K562 (cell line): ENCODE measurements around the gene BBX. TPM values are rescaled to one million over a fixed set of nuclear protein-coding genes. Genes with fewer than 3 reads are reported as not detected.

Source experiments
- ATAC-seq: fragments of 200-7000 bp; cut with Tn5 transposase; 3 replicates; pipeline ENCODE4 v1.9.1; 2020; ENCODE audit warnings: moderate library complexity
- BruUV-seq: library from RNA; stranded (reverse); fragments of 400-500 nt; replicated peaks from 2 replicates; lab custom pipeline; 2021; lab: Mats Ljungman, UMichigan
- CTCF ChIA-PET: fragments of 300-600 bp; formaldehyde crosslinking; extraction: SDS; loops from one replicate; lab custom pipeline; 2021; ENCODE audit warnings: low intra/inter-chr PET ratio; lab: Yijun Ruan, JAX
- POLR2A ChIA-PET: fragments of 300-600, 350-650 bp; sonication (Branson Sonifier 250); formaldehyde crosslinking; extraction: SDS; loops from one replicate; lab custom pipeline; 2021; ENCODE audit warnings: antibody characterized with exemption, inconsistent platforms; lab: Yijun Ruan, JAX
- DNase-seq, 4 experiments: peaks; one replicate each; pipeline versions ENCODE4 v3.0.0 to v3.0.0-alpha.2; 2011 to 2018; ENCODE audit warnings: low spot score in 3 of 4, mixed read lengths in 3 of 4; ENCODE audit errors: extremely low read depth in 1 of 4
- FAIRE-seq: peaks from 2 replicates; lab custom pipeline; 2011; peaks lifted over from hg19 to GRCh38; lab: Jason Lieb, UNC
- H2AFZ ChIP-seq: 2 replicates; pipeline ENCODE4 v1.6.0; 2011; ENCODE audit warnings: low read depth, low read length, control low read depth, inconsistent platforms
- H3K27ac ChIP-seq: fragments of 200-600 bp; 3 replicates; pipeline ENCODE4 v1.8.0; 2011; ENCODE audit warnings: low read depth, mild to moderate bottlenecking, control low read depth, inconsistent platforms, low read length, moderate library complexity, mixed read lengths; ENCODE audit errors: extremely low read depth
- H3K27me3 ChIP-seq, 2 experiments: fragments of 300-600 bp in 1 of 2; 2 replicates in 1 of 2; 3 replicates in 1 of 2; pipeline versions ENCODE4 v1.6.0 to v1.8.0; 2011; ENCODE audit warnings: inconsistent platforms in 2 of 2, low read length in 2 of 2, mild to moderate bottlenecking in 1 of 2, mixed read lengths in 1 of 2, moderate library complexity in 1 of 2; ENCODE audit not compliant: control insufficient read depth in 2 of 2, insufficient read depth in 2 of 2
- H3K36me3 ChIP-seq: fragments of 300-600 bp; 3 replicates; pipeline ENCODE4 v1.8.0; 2011; ENCODE audit warnings: mild to moderate bottlenecking, low read length, inconsistent platforms; ENCODE audit not compliant: control insufficient read depth, insufficient read depth
- H3K4me1 ChIP-seq, 2 experiments: fragments of 200-600 bp in 1 of 2; replicated peaks in 1 of 2; 2 replicates in 1 of 2; 3 replicates in 1 of 2; pipeline versions ENCODE4 v1.5.1 to v1.8.0; 2011; ENCODE audit warnings: inconsistent platforms in 2 of 2, low read length in 2 of 2, mild to moderate bottlenecking in 1 of 2, mixed read lengths in 1 of 2, moderate library complexity in 1 of 2; ENCODE audit not compliant: control insufficient read depth in 2 of 2, insufficient read depth in 2 of 2
- H3K4me2 ChIP-seq: 2 replicates; pipeline ENCODE4 v1.6.1; 2011; ENCODE audit warnings: low read length, control low read depth, inconsistent platforms, mixed read lengths; ENCODE audit not compliant: insufficient read depth
- H3K4me3 ChIP-seq: fragments of 200-600 bp; sonication (generic), shearing (Covaris generic); 2 replicates; pipeline ENCODE4 v1.5.1; 2016; ENCODE audit warnings: control low read depth, inconsistent platforms
- H3K79me2 ChIP-seq: fragments of 200-600 bp; 3 replicates; pipeline ENCODE4 v1.8.0; 2011; ENCODE audit warnings: low read length, inconsistent platforms; ENCODE audit not compliant: control insufficient read depth, insufficient read depth
- H3K9ac ChIP-seq, 2 experiments: 2 replicates each; pipeline versions ENCODE4 v1.6.0 to v1.6.1; 2011; ENCODE audit warnings: low read depth in 2 of 2, low read length in 2 of 2, control low read depth in 1 of 2, inconsistent platforms in 1 of 2, mild to moderate bottlenecking in 1 of 2, mixed read lengths in 1 of 2; ENCODE audit not compliant: insufficient read depth in 1 of 2
- H3K9me1 ChIP-seq: one replicate; pipeline ENCODE4 v1.6.0; 2011; ENCODE audit warnings: inconsistent platforms, mild to moderate bottlenecking, low read length, moderate library complexity; ENCODE audit not compliant: control insufficient read depth, insufficient read depth
- H3K9me3 ChIP-seq: replicated peaks from 2 replicates; pipeline ENCODE4 v1.5.1; 2011; ENCODE audit warnings: low read depth, low read length, inconsistent platforms; ENCODE audit not compliant: control insufficient read depth, insufficient read depth
- H4K20me1 ChIP-seq: replicated peaks from 2 replicates; pipeline ENCODE4 v1.6.1; 2011; ENCODE audit warnings: low read length, inconsistent platforms, mixed read lengths; ENCODE audit not compliant: control insufficient read depth, insufficient read depth
- GATAD2A ChIP-seq: fragments of 450-650 bp; IDR thresholded peaks from 2 replicates; pipeline ENCODE4 v1.6.1; 2017
- SP2 ChIP-seq: IDR thresholded peaks from 2 replicates; pipeline ENCODE4 v1.6.1; 2011; ENCODE audit warnings: mild to moderate bottlenecking, low read depth, low read length, moderate library complexity; ENCODE audit not compliant: poor library complexity, severe bottlenecking; ENCODE audit errors: extremely low read depth
- SRF ChIP-seq, 2 experiments: fragments of 250-450, 450-650 bp in 1 of 2; sonication (Bioruptor Pico) in 1 of 2; sonication (generic) in 1 of 2; formaldehyde crosslinking; IDR thresholded peaks; 2 replicates each; pipeline versions ENCODE4 v1.5.0 to v1.5.1; 2020 to 2022; ENCODE audit warnings: mild to moderate bottlenecking in 1 of 2, missing genetic modification reagents in 1 of 2
- TCF7L2 ChIP-seq: fragments of 150-350 bp; IDR thresholded peaks from 2 replicates; pipeline ENCODE4 v1.6.1; 2016; ENCODE audit warnings: low read depth, mild to moderate bottlenecking, low read length, moderate library complexity
- WGBS: fragments of 100-300 bp; shearing (Covaris generic); methylation state at CpG from one replicate; pipeline ENCODE4 v1.1.6; 2016; ENCODE audit warnings: low coverage, mixed read lengths; ENCODE audit not compliant: insufficient coverage; ENCODE audit errors: missing lambda C conversion rate; 5-methylcytosine and 5-hydroxymethylcytosine counted together
- in situ Hi-C: fragments of 300-500 bp; cut with MboI; formaldehyde crosslinking; loops from 4 replicates; pipeline ENCODE4 v1.15.0; 2018; ENCODE audit warnings: inconsistent platforms, mixed read lengths
- intact Hi-C: fragments of 100-400 bp; cut with micrococcal nuclease; formaldehyde crosslinking; loops from 2 replicates; pipeline ENCODE4 v1.14.2; 2022
- polyA plus RNA-seq, 8 experiments: library from polyadenylated mRNA; depleted of rRNA in 4 of 8; stranded (reverse) in 5 of 8; unstranded in 3 of 8; fragments of >200 nt; fragmentation: Nextera tagmentation in 2 of 8; fragmentation: Illumina TruSeq in 1 of 8; extraction: Ambion mirVana in 2 of 8; extraction: Trizol in 1 of 8; gene quantifications; 2 replicates each; pipeline versions ENCODE4 v1.2.1 to v1.2.3, GENCODE V29; 2011 to 2014; ENCODE audit warnings: inconsistent platforms in 1 of 8, missing spikeins in 1 of 8
- total RNA-seq, 7 experiments: library from RNA; depleted of rRNA in 6 of 7; stranded (reverse); fragments of >200 nt in 6 of 7; fragmentation: Illumina TruSeq in 2 of 7; extraction: Trizol in 2 of 7; gene quantifications; 2 replicates each; pipeline versions ENCODE4 v1.2.1 to v1.2.3, GENCODE V29; 2011 to 2021; ENCODE audit warnings: low replicate concordance in 1 of 7
- TF ChIP-seq, protein P1 (sequence below): fragments of 250-450 bp; sonication (Bioruptor Pico); IDR thresholded peaks from 2 replicates; pipeline ENCODE4 v1.5.1; 2021; ENCODE audit warnings: mild to moderate bottlenecking
- TF ChIP-seq, protein P2 (sequence below): fragments of 250-450 bp; sonication (Bioruptor Pico); IDR thresholded peaks from 2 replicates; pipeline ENCODE4 v1.8.0; 2022; ENCODE audit warnings: moderate library complexity, mild to moderate bottlenecking, inconsistent platforms

Gene BBX
- total and polyA plus RNA-seq, 9 of the 15 experiments (the other 6 are each of a cell fraction or from before 2014, with no cell fraction given): 4.9 to 19.5 (median 11.8) TPM

DNA sequence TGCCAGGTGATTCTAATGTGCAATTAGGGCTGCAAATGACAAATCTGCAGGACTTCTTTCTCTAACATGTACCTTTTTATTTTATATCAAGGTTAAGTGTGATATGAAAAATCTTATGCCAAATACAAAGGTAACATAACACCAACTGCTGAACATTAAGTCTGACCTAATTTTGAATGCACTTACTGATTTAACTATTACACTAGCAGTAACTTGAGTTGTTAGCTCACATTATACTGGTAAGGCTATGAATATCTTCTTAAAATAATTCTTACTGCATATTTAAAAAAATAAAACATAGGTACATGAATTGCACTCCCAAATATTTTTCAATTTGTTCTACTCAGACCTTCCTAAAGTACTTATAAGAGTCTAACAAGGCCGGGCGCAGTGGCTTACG, 308.8 kb downstream of the BBX start (continued):
- TF ChIP-seq GATAD2A (no peak), TCF7L2 (no peak)

DNA sequence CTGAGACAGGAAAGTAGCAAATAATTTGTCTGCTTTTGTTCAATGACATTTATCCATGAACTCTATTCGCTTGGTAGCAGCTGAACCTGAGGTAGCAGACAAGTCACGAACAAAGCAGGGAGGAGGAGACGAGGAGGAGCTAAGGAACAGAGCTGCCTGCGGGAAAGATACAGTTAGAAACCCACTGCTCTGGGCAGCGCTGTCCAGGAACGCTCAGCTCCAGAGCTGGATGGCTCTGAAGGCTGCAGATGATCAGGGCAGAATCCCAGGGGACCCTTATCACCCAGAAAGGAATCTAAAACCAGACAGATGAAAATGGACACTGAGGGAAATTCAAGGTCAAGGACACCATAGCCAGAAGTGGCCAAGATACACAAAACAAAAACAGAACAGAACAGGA, 310.3 kb downstream of the BBX start:
- H3K4me3 ChIP-seq: no peak overlapping the region
- ChIA-PET POLR2A (interaction anchor here (0.7 kb wide), 1 partner anchor 48 kb away, joined by 3 read pairs; no protein-coding TSS in a partner anchor), CTCF (no interaction called here)
- FAIRE-seq (no peak), ATAC-seq (no peak), DNase-seq (no peak)
- in situ Hi-C loops: no loop called here
- H3K4me2 ChIP-seq: no peak overlapping the region
- no peaks in the 10 kb centered on the region for H3K79me2 ChIP-seq
- peaks cover 0 to 14% of the 10 kb centered on the region in 2 experiments; a peak in 4 of 5 replicates for H3K27me3 ChIP-seq
- no peaks in the 10 kb centered on the region for H4K20me1 ChIP-seq
- H3K36me3 ChIP-seq: no peaks in the 10 kb centered on the region
- TF ChIP-seq, protein P1, sequence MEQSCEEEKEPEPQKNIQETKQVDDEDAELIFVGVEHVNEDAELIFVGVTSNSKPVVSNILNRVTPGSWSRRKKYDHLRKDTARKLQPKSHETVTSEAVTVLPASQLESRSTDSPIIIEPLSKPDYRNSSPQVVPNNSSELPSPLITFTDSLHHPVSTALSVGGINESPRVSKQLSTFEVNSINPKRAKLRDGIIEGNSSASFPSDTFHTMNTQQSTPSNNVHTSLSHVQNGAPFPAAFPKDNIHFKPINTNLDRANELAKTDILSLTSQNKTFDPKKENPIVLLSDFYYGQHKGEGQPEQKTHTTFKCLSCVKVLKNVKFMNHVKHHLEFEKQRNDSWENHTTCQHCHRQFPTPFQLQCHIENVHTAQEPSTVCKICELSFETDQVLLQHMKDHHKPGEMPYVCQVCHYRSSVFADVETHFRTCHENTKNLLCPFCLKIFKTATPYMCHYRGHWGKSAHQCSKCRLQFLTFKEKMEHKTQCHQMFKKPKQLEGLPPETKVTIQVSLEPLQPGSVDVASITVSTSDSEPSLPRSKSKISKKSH (CRISPR knock-in tag): no peak
- TF ChIP-seq, protein P2, sequence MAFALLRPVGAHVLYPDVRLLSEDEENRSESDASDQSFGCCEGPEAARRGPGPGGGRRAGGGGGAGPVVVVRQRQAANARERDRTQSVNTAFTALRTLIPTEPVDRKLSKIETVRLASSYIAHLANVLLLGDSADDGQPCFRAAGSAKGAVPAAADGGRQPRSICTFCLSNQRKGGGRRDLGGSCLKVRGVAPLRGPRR (CRISPR knock-in tag): no peak
- TF ChIP-seq SP2: no peak
- no peak for TF ChIP-seq SRF (CRISPR knock-in tag; IDR thresholded peaks at IDR 0.05)
- TF ChIP-seq, all 486 proteins: peak for 0
- H3K27ac ChIP-seq: no peak overlapping the region
- no peaks in the 10 kb centered on the region for H3K9me3 ChIP-seq
- H3K9me1 ChIP-seq: no peaks in the 10 kb centered on the region
- H2AFZ ChIP-seq: no peak overlapping the region
- intact Hi-C loops: no loop called here
- 0% methylated on average over 5 of the region's 6 CpGs for WGBS
- H3K4me1 ChIP-seq: no peaks in the 10 kb centered on the region; a peak in 2 of 5 replicates
- no TSS peak for BruUV-seq
- no peak overlapping the region for H3K9ac ChIP-seq
